KOPT-K1 (cell line): ENCODE data around the gene SIRPA.

ENCODE experiments used
- H3K27ac ChIP-seq: fragments of 200-600 bp; sonication (generic); 2 replicates; pipeline ENCODE4 v1.5.1; 2016; ENCODE audit warnings: antibody characterized with exemption, mild to moderate bottlenecking, low read depth, low read length; ENCODE audit not compliant: poor library complexity, severe bottlenecking
- H3K36me3 ChIP-seq: fragments of 200-600 bp; sonication (generic); 2 replicates; pipeline ENCODE4 v1.5.1; 2017; ENCODE audit warnings: antibody characterized with exemption, mild to moderate bottlenecking, low read length, moderate library complexity; ENCODE audit not compliant: insufficient read depth
- H3K9me3 ChIP-seq: fragments of 200-600 bp; sonication (generic); 2 replicates; pipeline ENCODE4 v1.5.1; 2017; ENCODE audit warnings: antibody characterized with exemption, low read length, mild to moderate bottlenecking; ENCODE audit not compliant: insufficient read depth, poor library complexity, severe bottlenecking

SIRPA gene

DNA sequence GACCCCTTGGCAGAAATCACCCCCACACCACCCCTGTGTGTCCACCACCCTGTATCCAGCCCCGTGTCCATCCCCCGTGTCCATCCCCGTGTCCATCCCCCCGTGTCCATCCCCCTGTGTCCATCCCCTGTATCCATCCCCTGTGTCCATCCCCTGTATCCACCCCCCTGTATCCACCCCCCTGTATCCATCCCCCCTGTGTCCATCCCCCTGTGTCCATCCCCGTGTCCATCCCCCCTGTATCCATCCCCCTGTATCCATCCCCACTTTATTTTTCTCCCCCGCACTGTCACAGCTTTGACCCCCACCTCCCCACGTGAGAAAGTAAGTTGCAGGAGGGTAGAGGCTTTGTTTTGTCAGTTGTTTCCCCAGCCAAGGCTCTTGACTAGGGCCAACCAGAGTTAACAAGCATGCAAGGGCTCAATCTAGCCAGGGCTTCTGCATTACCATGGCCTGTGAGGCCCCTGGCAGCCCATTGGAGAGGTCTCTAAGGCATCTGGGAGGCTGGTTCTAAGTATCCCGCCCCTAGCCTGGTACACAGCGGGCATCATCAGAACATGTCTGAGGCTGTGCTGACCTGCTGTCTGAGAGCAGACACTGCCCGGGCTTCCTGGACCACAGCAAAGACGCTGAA lies 18.1 kb upstream of the SIRPA start:
- H3K36me3 ChIP-seq = no peaks in the 10 kb centered on the region
- H3K27ac ChIP-seq = no peak overlapping the region
- H3K9me3 ChIP-seq = no peaks in the 10 kb centered on the region

DNA sequence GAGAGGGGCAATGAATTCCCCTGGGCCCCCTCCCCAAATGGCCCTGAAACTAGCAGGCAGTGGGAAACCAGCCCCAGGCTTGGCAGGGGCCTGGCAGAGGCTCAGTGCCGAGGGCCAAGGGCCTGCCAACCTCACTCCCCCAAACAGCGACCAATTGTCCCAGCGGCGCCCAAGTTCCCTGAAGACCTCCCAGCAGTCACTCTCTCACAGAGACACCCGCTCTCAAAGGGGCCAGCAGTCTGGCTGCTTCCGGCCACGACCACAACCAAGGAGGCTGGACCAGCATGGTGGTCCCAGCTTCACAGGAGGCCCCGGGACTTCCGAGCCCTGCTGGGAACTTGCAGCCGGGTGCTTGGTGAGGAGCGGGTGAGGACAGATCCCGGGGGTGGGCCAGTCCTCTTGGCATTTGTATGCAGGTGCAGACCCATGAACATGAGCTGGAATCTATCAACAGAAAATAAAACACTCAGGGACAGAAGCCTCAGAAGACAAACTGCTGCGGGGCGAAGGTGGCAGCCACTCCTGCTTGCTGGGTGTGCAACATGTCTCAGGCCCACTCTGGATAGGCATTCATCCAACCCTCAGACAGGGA lies 17.5 kb upstream of the SIRPA start:
- Histone ChIP-seq H3K9me3 (no peaks in the 10 kb centered on the region), H3K36me3 (no peaks in the 10 kb centered on the region), H3K27ac (no peak overlapping the region)

DNA sequence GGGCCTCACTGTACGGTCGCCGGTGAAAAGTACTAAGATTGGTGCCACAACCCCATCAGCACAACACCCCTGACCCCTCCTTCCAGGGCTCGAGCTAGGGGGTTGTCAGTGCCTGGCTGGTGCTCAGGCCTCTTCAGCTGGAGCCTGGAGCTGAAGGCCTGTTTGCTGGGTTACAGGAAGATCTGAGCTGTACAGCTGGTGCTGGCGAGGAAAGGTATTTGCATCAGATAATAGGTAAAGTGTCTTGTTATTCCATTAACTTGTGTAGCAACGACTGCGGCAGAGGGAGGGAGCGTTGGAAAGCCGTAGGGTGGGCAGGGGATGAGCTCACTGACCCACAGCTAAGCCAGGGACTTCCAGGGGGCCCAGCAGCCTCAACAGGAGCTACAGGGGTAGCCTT lies 15.8 kb upstream of the SIRPA start:
- no peaks in the 10 kb centered on the region for H3K36me3 ChIP-seq
- H3K27ac ChIP-seq = no peak overlapping the region
- no peaks in the 10 kb centered on the region for H3K9me3 ChIP-seq

DNA sequence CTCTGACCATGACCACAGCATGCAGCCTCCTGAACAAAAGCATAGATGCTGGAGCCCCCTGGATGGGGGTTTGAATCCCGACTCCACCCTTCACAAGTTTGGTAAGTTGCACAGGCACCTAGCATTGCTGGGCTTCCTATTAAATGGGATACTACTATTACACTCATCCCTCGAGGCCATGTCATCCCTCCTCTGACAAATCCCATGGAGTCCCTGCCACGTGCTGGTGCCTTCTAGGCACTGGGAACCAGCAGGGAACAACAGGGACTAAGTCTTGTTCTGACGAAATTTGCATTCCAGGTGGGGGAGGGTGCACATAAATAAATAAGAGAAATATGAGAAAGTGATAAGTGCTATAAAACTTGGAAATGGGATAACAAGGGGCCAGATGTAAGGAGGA lies 15.3 kb upstream of the SIRPA start:
- H3K9me3 ChIP-seq = no peaks in the 10 kb centered on the region
- no peak overlapping the region for H3K27ac ChIP-seq
- H3K36me3 ChIP-seq = no peaks in the 10 kb centered on the region

DNA sequence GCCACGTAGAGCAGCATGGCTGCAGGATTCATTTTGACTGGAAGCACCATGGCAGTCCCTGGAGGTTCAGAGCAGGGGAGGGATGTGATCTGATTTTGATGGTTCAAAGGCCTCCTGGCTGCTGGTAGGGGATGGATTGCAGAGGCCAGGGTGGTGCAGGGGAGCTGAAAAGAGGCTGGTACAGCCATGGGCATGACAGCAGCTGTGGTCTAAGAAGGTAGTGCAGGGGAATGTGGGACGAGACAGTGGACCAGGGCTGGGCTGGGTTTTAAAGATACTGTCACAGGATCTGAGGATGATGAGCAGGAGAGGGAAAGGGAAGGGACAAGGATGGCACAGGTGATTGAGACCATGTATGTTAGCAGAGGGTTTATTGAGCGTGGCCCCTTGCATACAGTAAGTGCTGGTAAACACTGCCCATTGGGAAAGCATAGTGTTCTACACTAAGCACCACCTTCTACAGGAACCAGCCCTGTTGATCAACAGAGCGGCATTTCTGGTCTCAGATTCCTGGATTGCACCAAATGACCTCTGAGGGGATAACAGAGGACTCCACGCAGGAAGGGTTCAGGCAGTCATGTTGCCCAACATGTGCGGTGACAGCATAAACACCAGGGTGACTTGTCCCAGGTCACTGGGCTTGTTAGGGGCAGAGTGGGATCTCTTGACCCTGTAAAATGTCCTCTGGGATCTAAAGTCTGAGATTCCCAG lies 14.5 kb upstream of the SIRPA start:
- Histone ChIP-seq H3K9me3 (no peaks in the 10 kb centered on the region), H3K36me3 (no peaks in the 10 kb centered on the region), H3K27ac (no peak overlapping the region)

DNA sequence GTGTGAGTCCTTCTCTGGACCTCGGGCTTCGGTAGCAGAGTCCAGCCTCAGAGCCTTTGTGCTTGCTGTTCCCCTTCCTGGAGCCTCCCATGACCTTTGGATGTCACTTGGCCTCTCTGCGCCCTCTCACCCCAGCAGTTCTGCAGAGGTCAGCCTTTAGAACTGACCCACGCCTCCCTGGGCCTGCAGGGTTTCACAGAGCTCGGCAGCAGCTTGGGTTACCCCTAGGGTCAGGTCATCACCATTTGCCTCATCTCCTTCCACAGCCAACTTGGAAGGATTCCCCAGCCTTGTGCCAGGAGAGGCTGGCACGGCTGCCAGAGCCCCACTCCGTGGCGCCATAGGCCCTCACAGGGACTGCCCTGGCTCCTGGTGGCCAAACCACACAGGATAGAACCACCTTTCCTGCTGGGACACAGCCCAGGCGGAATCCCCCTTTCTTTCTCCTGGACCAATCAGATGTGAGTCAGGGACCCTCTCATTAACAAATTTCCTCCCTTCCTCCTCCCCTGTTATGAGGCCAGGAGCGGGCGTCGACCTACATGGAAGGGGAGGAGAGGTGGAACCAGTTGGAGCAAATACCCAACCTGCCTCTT lies 13.9 kb upstream of the SIRPA start:
- Histone ChIP-seq H3K9me3 (no peaks in the 10 kb centered on the region), H3K27ac (no peak overlapping the region), H3K36me3 (no peaks in the 10 kb centered on the region)

DNA sequence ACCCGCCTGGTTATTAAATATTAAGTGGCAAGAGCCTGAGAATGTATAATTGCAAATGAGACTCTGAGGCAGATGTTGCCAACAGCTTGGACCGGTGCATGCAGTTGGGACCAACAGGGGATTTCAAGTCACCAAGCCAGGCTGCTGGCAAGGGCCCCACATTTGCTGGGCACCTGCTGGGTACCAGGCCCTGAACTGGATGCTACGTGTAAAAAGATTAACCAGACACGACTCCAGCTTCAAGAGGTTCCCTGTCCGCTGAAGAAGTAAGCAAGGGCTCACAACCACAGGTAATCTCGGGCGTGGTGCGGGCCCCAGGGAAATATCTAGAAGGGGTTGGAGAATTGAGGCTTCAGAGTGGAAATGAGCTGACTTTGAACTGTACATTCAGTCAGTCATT lies 13.2 kb upstream of the SIRPA start:
- H3K9me3 ChIP-seq = no peaks in the 10 kb centered on the region
- H3K27ac ChIP-seq = no peak overlapping the region
- H3K36me3 ChIP-seq = no peaks in the 10 kb centered on the region

DNA sequence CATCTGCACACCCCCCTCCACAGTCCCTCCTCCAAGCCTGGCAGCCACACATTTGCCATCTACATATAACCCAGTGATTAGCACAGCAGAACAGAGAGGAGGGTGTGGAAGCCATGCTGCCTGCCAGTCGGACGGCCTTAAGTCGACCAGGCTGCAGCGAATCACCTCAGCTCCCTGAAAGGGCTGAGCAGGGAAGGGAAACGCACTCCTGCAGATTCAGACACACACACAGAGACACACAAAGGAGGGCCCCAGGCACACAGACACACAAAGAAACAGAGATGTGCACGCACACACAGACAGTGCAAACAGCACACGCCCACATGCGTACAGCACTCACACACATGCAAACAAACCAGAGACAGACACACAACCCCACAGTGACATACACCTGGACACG lies 11.2 kb upstream of the SIRPA start:
- no peaks in the 10 kb centered on the region for H3K9me3 ChIP-seq
- H3K36me3 ChIP-seq = no peaks in the 10 kb centered on the region
- H3K27ac ChIP-seq = no peak overlapping the region

DNA sequence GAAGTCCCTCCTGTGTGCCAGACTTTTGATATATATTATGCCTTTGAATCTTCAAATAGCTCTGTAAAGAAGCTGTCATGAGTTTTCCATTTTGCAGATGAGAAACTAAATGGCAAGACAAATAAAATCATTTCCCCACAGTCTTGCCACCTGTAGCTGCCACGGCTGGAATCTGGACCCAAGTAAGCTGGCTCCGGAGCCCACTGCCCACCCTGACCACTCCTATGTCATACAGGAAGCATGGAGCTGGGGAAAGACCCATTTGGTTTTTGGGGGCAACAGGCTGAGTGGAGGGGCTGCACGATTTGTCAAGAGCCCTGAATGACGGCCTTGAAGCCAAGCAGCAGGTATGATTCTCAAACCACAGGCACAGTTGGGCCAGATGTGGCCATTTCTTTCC lies 10.0 kb upstream of the SIRPA start:
- Histone ChIP-seq H3K36me3 (no peaks in the 10 kb centered on the region), H3K9me3 (no peaks in the 10 kb centered on the region), H3K27ac (no peak overlapping the region)

DNA sequence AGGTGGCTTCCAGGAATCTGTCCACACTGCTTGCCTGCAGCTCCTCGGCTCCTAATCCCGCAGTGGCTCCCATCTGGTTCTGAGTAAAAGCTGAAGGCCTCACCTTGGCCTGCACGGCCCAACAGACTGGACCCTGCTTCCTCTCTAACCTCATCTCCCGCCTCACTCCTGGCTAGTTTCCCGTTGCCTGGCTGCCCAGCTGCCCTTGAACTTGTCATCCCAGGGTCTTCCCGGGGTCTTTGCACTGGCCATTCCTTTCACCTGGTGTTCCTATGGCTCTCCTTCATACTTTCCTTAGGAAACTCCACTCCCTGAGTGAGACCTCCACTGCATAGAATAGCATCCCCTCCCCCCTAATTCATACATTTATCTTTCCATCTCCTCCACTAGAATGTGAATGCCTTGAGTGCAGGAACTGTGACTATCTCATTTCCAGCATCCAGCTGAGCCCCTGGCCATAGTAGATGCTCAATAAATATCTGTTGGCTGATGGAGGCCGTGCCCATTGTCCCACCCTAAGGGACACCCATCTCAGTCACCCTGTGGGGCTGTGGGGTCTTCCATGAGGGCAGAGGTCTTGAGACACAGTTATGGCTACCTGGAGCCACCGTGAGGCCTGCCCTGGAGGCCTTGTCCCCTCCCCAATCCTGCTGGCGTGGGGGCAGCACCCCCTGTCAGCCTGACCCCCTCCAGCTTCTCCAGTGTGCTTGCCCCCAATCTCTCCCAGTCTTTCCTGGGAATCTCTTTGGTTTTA lies 9.1 kb upstream of the SIRPA start:
- Histone ChIP-seq H3K36me3 (no peaks in the 10 kb centered on the region), H3K27ac (no peak overlapping the region), H3K9me3 (no peaks in the 10 kb centered on the region)

DNA sequence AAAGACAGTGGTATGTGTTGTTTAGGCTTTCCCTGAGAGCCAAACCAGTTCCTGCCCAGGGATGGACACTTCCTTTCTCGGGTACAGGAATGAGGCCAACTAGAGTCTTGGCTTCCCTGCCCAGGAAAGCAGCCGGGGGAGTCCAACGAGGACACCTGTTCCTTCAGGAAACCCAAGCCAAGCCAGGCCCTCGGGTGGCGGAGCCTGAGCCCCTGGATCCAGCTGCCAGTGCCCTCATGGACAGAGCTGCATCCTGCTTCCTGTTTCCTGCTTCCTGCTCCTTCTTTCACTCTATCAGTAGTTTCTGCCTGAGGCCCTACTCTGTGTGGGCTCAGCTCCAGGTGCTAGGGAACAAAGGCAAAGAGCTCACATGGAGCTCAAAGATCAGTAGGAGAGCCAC lies 7.9 kb upstream of the SIRPA start:
- Histone ChIP-seq H3K36me3 (no peaks in the 10 kb centered on the region), H3K9me3 (no peaks in the 10 kb centered on the region), H3K27ac (no peak overlapping the region)

DNA sequence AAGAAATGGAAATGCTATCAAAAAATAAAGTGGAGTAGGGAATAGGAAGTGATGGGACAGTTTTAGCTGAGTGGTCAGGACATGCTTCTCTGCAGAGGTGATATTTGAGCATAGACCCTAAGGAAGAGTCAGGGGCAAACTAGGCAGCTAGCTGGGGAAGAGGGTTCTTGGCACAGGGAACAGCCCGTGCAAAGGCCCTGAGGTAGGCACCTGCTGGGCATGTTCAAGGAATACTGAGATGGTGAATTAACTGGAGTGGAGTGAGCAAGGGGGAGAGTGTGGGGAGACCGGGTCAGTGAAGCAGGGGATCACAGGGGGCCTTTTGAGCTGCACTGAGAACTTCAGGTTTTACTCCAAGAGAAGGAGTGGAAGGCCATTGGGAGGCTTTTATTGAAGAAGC lies 7.5 kb upstream of the SIRPA start:
- Histone ChIP-seq H3K36me3 (no peaks in the 10 kb centered on the region), H3K27ac (no peak overlapping the region), H3K9me3 (no peaks in the 10 kb centered on the region)

DNA sequence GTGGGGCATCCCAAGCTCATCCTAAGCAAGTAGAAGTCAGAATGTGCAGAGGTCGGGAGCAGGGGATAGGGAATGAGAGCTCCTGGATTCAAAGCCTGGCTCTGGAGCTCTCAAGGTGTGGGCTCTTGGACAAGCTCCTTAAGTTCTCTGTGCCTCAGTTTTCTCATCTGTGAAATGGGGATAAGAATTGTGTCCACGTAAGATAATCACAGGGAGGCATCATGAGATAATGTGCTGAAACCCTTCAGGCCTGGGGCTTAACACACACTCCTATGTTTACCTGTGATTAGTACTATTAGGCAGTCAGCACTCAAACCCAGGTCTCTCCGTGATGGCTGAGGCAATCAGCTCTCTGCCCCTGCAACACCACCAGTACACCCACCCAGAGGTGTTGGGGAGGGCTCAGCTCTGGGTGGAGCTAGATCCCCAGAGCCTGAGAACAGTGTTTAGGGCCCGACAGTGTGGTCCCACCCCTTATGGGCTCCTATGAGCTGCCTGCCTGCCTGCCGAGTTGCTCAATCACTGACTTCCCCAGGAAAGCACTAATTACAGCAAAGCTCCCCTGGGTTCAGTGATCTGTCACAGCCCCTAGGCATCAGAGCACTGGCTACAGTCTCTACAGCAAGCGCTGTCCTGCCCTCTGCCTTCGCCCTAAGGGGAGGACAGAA lies 6.3 kb upstream of the SIRPA start:
- no peaks in the 10 kb centered on the region for H3K36me3 ChIP-seq
- no peaks in the 10 kb centered on the region for H3K9me3 ChIP-seq
- H3K27ac ChIP-seq = no peak overlapping the region

DNA sequence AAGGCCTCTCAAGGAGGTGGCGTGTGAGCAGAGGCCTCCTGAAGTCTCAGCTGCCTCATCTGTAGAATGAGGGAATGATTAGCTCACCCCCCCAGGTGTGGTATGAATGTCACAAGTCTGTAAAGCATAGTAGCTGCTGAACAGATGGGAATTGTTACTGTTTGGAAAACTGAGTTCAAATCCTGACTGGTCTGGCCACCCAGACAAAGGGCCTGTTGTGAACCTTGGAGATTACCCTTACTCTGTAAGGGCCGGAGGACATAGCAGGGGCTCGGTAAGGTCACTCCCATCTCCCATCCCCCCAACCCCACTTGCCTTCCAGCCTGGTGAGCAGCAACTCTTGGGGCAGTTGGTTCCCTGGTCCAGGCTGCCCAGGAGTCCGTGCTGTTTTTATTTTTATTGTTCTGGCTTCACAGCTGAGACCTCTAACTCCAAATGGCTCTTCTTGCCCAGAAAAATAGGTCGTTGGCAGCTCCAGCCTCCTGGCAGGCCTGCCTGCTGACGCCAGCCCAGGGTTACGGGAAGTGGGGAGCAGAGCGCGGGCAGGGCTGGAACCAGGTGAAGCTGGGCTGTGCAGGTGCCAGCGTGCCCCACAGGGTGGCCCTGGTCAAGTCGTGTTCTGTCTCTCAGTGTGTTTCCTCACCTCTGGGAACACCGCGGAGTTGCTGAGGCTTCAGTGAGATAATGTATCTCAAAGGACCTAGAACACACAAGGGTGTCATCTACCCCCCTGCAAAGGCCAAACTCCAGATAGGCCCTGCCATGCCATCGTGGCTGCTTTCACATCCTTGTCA lies 4.5 kb upstream of the SIRPA start:
- Histone ChIP-seq H3K36me3 (no peaks in the 10 kb centered on the region), H3K9me3 (no peaks in the 10 kb centered on the region), H3K27ac (no peak overlapping the region)
